Measurements from ENCODE around the gene TNS3.

TNS3 gene

DNA sequence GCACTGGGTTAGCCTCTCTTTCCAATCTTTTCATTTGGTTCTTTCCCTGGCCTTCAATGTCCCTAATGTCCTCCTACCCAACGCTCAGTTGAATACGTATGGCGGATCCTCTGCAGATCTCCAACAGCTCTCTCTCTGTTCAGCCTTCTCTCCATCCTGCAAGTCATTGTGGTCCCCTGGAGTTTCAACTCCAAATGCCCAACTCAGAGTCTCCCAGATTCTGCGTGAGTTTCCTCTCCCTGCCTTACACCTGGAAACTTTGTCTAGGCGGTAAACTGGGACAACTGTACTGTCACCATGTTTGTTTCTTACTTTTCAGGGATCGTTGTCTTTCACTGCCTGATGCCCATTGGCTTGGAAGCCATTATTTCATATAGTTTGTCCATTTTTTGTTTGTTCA, 273.1 kb downstream of the TNS3 start:
- no peak for DNase-seq (ENCODE audit: low read depth, low spot score)
- H3K4me3 ChIP-seq (ENCODE audit: low read depth, low read length): no peak overlapping the region
- TF ChIP-seq, protein P1, sequence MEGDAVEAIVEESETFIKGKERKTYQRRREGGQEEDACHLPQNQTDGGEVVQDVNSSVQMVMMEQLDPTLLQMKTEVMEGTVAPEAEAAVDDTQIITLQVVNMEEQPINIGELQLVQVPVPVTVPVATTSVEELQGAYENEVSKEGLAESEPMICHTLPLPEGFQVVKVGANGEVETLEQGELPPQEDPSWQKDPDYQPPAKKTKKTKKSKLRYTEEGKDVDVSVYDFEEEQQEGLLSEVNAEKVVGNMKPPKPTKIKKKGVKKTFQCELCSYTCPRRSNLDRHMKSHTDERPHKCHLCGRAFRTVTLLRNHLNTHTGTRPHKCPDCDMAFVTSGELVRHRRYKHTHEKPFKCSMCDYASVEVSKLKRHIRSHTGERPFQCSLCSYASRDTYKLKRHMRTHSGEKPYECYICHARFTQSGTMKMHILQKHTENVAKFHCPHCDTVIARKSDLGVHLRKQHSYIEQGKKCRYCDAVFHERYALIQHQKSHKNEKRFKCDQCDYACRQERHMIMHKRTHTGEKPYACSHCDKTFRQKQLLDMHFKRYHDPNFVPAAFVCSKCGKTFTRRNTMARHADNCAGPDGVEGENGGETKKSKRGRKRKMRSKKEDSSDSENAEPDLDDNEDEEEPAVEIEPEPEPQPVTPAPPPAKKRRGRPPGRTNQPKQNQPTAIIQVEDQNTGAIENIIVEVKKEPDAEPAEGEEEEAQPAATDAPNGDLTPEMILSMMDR (IDR thresholded peaks at IDR 0.05; ENCODE audit: low read depth, low read length): no peak
- in situ Hi-C loops (cut with HindIII; ENCODE audit: low sequenced_read_pairs): no loop called here

GRCh38 chr7:47307311-47307710, 274.6 kb downstream of the TNS3 start:
- TF ChIP-seq, protein P1 (IDR thresholded peaks at IDR 0.05; ENCODE audit: low read depth, low read length): no peak
- DNase-seq (ENCODE audit: low read depth, low spot score): no peak
- in situ Hi-C loops (cut with HindIII; ENCODE audit: low sequenced_read_pairs): no loop called here
- no peak overlapping the region for H3K4me3 ChIP-seq (ENCODE audit: low read depth, low read length)

GRCh38 chr7:47304727-47305719, 276.9 kb downstream of the TNS3 start:
- in situ Hi-C loops (cut with HindIII; ENCODE audit: low sequenced_read_pairs): no loop called here
- H3K4me3 ChIP-seq (ENCODE audit: low read depth, low read length): no peak overlapping the region
- TF ChIP-seq, protein P1 (IDR thresholded peaks at IDR 0.05; ENCODE audit: low read depth, low read length): no peak
- no peak for DNase-seq (ENCODE audit: low read depth, low spot score)

GRCh38 chr7:47303695-47304453, 278.0 kb downstream of the TNS3 start:
- in situ Hi-C loops (cut with HindIII; ENCODE audit: low sequenced_read_pairs): no loop called here
- no peak for DNase-seq (ENCODE audit: low read depth, low spot score)
- no peak overlapping the region for H3K4me3 ChIP-seq (ENCODE audit: low read depth, low read length)
- TF ChIP-seq, protein P1 (IDR thresholded peaks at IDR 0.05; ENCODE audit: low read depth, low read length): no peak

DNA sequence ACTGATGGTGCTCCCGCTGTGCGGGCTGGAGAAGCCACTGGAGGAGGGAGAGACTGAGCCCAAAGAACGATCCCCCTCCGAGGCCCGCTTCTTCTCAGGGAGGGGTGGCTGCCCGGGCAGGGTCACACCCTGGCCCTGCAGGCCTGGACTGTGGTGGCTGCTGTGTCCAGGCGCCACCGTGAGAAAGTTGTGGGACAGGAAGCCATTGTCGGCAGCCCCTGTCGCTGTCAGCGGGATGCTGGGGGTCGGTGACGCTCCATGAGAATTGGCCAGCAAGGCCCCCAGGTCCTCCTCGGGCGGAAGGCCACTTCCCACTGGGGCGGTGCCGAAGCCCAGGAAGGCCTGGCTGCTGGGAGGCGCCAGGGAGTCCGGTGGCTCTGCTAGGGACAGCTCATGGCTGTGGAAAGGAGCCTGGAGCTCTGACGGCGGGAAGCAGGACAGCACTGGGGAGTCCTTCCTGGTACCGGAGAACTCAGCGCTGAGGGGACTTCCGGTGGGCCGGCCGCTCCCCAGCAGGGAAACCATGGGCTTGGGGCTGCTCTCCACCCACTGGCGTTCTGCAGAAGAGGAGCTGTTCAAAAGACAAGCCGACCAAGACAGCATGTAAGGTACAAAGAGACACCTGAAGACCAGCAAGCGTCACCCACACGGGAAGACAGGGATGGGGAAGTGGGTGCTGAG, 278.8 kb downstream of the TNS3 start:
- H3K4me3 ChIP-seq (ENCODE audit: low read depth, low read length): no peak overlapping the region
- DNase-seq (ENCODE audit: low read depth, low spot score): no peak
- TF ChIP-seq, protein P1 (IDR thresholded peaks at IDR 0.05; ENCODE audit: low read depth, low read length): no peak
- in situ Hi-C loops (cut with HindIII; ENCODE audit: low sequenced_read_pairs): no loop called here

DNA sequence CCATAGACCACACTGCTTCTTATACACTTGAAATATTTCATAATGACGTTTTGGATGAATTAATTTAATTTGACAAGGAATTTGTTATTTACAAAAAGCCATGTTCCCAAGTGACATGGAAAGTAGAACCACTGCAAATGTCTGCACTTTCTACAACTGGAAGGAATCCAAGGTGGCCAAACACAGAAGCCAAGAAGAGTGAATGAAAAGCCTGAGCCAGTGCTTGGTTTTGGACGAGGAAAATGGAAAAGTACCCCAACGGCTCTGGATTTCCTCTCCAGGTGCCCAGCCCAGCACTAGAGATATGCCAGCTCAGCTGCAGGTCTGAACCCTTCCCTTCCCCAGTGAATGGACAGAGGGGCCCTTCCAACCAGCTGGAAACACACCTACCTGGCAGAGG, 279.4 kb downstream of the TNS3 start:
- TF ChIP-seq, protein P1 (IDR thresholded peaks at IDR 0.05; ENCODE audit: low read depth, low read length): no peak
- no peak overlapping the region for H3K4me3 ChIP-seq (ENCODE audit: low read depth, low read length)
- no peak for DNase-seq (ENCODE audit: low read depth, low spot score)
- in situ Hi-C loops (cut with HindIII; ENCODE audit: low sequenced_read_pairs): no loop called here
